GM12892 (cell line): Measurements from ENCODE around the gene RPL19.

Source experiments
- POLR2A ChIP-seq: IDR thresholded peaks from 2 replicates; pipeline ENCODE4 v1.6.1; 2011; ENCODE audit warnings: low read depth, low read length, control low read depth
- POLR2AphosphoS5 ChIP-seq: IDR thresholded peaks from 2 replicates; pipeline ENCODE4 v1.6.1; 2011; ENCODE audit warnings: low read depth, low read length, control low read depth
- TAF1 ChIP-seq: IDR thresholded peaks from 2 replicates; pipeline ENCODE4 v1.6.1; 2011; ENCODE audit warnings: low read depth, mild to moderate bottlenecking, control low read depth, low read length, borderline replicate concordance

DNA sequence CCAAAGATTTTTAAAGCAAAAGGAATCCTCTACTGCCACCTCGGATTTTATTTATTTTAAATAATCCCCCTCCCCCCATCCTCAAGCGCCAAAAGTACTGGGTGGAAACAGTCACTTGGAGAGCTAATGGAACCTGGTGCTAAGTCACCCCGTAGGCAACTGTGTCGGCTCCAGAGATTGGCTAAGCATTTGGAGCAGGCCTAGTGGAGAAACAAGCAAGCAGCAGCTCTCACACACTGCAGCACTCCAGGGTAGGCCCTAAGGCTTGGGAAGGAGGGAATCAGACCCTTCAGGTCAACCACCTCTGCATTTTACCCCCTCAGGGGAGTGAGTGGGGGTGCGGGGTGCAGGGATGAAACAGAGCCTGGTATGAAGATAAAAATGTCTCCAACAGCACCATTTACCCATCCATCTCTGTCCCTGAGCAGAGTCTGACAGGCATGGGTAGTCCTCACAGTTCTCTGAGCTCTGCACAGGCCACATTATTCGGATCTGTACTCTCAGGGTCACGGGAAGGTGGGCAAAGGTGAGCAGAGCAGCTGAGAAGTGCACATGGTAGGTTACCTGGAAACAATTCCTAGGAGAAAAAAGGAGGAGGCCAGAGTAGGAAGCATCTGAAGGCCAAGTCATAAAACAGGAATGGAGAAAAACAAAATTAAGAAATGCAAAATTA lies 52.8 kb downstream of the RPL19 start:
- no peak for TF ChIP-seq POLR2A
- TF ChIP-seq POLR2AphosphoS5 = no peak
- TF ChIP-seq TAF1 = no peak
